ENCODE results near the gene FTH1.
"Not testable (repeated sequence)": the region's sequence is repeated elsewhere in the genome, so short reads cannot be mapped to it uniquely, and the experiment has no call there.

FTH1 gene

DNA sequence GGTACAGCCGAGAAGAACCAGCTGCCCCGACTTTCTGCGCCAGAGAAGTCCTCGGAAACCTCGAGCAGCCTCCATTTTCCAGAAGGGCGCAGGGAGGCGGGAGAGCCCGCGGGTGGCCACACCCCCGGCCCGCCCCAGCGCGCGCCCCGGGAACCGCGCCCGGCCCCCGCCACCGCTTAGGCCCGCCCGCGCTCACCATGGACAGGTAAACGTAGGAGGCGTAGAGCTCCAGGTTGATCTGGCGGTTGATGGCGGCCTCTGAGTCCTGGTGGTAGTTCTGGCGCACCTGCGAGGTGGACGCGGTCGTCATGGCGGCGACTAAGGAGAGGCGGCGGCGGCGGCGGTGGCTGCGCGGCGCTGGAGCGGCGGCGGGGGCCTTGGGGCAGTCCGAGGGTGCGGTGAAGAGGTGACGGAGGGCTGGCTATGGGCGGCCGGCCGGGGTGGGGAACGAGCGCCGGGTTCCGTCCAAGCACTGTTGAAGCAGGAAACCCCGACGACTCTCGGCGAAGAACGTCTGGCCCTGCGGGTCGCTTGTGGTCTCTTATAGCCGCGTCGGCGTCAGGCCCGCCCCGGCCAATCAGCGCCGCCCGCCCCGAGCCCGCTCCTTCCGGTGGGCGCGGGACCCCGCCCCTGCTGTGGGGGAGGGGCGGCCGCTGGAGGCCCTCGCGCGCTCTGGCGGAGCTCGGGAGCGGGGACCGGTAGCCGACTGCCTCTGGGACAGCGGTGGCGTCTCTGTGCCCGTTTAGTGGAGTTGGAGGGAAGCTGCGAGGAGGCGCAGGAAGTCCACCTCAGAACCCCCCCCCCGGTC, at the start of gene FTH1:
Gene FTH1 (minus strand): TSS at position 519 of the 808 bp plus-strand sequence. CDS start 209 bp downstream, at position 310.
- peak; percentile 80 to 81 for DNase-seq (ENCODE audit: low read depth in 1 of 2, low spot score in 1 of 2)

DNA sequence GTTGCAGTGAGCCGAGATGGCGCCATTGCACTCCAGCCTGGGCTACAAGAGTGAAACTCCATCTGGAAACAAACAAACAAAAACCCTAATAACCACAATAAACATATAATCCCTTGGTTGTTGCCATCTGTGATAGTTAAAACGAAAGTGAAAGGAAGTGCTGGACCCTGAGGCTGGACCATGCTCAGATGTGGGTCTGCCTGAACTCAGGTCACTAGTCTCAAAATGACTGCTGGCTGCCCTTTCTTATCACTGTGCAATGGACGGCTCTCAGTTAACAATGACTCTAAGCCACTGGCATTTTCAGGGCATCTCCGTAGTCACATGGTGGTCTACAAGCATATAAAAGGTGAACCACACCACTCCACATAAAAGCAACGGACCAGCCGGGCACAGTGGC, 48.2 kb upstream of the FTH1 start:
- DNase-seq (ENCODE audit: low read depth in 1 of 2, low spot score in 1 of 2) = no peak

DNA sequence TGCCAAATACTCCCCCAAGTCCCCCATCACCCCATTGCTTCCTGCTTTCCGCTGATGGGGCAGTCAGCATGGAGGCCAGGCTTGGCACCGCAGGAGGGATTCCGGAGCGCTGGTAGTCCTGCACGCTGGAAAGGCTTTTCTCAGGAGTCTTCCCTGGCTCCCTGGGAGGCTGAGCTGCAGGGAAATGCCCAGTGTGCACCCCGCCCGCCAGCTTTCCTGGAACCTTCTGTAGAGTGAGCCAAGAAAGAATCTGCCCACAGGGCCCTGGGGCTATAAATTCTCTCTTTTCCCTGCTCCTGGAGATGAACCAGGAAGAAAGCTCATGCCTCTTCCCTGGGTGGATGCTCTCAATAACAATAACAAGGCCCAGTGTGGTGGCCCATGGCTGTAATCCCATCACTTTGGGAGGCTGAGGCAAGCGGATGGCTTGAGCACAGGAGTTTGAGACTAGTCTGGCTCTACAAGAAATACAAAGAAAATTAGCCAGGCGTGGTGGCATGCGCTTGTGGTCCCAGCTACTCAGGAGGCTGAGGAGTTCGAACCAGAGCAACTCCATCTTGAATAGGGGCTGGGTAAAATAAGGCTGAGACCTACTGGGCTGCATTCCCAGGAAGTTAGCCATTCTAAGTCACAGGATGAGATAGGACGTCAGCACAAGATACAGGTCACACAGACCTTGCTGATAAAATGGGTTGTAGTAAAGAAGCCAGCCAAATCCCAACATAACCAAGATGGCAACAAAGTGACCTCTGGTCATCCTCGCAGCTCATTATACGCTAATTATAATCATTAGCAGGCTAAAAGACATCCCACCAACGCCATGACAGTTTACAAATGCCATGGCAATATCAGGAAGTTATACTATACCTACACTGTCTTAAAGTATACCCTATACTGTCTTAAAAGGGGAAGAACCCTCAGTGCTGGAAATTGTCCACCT, 46.4 kb upstream of the FTH1 start:
- no peak for DNase-seq (ENCODE audit: low read depth in 1 of 2, low spot score in 1 of 2)

DNA sequence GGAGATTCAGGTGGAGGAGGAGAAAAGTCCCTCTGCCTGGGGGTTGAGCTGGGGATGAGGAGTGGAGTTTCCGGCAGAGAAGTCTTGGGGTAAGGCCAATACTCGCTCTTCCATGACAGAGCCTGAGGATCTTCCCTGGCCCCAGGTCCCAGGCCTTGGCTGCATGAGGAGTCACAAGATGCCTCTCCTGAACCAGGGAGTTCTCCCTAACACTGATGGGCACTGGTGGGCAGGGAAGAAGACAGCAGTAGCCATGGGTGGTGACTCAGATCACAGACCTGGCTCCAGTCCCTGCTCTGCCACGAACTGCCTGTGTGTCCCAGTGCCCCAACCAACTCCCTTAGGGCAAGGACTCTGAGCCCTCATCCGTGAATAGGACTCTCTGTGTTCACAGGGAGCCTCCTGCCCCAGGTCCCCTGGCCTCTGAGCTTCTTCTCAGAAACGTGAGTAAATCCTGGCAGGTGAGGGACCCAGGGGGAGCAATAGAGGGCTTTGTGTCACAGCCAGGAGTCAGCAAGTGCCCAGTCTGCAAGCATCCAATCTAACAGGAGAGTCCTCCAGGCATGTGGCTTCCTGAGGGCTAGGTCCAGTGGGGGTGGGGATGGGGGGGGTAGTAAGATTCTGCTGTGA, 45.5 kb upstream of the FTH1 start:
- DNase-seq (ENCODE audit: low read depth in 1 of 2, low spot score in 1 of 2) = no peak

DNA sequence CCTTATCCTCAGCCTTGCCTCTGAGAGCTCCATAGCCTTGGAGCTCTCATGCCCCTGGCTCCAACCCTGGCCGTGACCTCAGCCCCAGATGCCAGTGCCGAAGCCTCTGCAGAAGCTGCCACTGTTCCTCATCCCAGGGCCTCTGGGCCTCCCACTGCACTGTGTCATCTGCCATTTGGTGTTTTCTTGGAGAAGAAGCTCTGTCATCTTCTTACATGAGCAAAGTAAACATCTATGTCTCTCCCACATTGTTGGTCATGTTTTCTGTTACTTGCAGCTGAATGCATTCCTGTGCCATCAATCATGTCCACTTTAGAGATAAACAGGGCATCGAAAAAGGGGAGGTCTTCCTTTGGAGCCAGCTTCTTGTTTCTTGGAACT, 45.0 kb upstream of the FTH1 start:
- DNase-seq (ENCODE audit: low read depth in 1 of 2, low spot score in 1 of 2) = no peak

DNA sequence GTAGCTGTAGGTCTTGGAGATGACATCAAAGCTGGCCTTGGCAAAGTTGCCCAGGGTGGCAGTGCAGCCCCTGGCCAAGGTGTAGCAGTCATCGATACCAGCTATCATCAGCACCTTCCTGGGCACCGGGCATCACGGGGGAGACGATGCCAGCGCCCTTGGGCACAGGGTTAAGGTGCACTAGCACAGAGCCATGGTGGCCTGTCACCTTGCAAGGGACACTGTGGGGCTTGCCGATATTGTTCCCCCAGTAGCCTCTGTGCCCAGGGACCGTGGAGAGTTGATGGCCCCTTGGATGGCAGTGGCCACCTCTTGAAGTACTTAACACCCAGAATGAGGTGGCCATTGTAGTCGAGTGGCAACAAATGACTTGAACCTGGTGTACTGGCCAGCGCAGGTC, 44.4 kb upstream of the FTH1 start:
- no peak for DNase-seq (ENCODE audit: low read depth in 1 of 2, low spot score in 1 of 2)

DNA sequence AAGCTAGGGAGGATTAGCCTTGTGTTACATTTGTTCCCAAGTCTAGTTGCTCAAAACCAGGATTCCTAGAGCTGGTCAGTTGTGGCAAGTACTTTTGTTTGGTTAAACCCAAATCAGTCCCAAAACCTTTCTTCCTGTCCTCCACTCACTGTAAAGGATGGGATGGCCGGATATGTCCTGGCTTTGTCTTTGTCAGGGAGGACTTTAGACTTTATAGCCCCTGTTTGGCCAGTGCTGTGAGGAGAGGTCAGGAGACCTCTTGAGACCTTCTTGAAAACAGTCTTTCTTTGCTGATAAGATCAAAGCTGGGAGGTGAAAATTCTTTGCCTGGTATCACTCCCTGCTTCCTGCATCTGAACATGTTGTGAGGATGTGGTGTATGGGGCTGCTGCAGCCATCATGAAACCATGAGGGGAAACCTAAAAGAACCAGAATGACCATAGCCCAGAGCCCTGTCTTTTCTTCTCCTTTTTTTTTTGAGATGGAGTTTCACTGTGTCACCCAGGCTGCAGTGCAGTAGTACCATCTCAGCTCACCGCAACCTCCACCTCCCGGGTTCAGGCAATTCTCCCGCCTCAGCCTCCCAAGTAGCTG, 43.6 kb upstream of the FTH1 start:
- DNase-seq (ENCODE audit: low read depth in 1 of 2, low spot score in 1 of 2) = no peak

DNA sequence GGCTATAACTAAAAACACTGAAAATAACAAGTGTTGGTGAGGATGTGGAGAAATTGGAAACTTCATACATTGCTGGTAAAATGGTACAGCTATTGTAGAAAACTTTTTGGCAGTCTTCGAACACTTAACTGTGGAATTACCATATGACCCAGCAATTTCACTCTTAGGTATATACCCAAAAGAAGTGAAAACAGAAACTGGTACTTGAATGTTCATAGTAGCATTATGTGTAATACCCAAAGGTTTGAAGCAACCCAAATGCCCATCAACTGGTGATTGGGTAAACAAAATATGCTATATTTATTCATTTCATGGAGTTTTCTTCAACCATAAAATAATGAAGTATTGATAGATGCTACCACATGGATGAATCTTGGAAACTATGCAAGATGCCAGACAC, 40.8 kb upstream of the FTH1 start:
- no peak for DNase-seq (ENCODE audit: low read depth in 1 of 2, low spot score in 1 of 2)

DNA sequence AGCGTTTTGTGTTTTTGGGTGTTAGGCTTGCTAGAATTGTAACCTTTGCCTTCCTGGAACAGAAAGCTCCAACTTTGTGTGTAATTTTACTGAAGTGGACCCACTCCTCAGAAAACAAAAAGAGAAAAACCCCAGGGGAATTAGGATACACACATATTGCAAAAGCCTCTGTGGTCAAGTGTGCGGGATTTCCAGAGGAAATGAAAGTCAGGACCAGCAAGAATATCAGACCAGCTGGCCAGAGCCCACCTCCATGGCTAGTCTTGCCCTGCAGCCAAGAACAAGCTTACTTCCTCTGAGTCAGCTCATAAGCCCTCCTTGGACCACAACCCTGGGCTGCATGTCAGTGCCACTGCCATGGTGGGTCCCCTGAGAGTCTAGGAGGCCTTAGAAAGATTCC, 37.0 kb upstream of the FTH1 start:
- no peak for DNase-seq (ENCODE audit: low read depth in 1 of 2, low spot score in 1 of 2)

DNA sequence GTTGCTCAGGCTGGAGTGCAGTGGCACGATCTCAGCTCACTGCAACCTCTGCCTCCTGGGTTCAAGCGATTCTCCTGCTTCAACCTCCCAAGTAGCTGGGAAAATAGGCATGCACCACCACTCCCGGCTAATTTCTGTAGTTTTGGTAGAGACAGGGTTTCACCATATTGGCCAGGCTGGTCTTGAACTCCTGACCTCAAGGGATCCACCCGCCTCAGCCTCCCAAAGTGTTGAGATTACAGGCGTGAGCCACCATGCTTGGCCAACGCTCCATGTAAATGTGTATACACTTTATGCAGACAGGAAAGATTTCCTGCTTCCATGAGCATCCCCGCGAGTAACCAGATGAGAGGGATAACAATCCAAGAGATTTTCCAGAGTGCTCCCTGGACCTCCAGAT, 34.8 kb upstream of the FTH1 start:
- not testable (repeated sequence) for DNase-seq (ENCODE audit: low read depth in 1 of 2, low spot score in 1 of 2)

DNA sequence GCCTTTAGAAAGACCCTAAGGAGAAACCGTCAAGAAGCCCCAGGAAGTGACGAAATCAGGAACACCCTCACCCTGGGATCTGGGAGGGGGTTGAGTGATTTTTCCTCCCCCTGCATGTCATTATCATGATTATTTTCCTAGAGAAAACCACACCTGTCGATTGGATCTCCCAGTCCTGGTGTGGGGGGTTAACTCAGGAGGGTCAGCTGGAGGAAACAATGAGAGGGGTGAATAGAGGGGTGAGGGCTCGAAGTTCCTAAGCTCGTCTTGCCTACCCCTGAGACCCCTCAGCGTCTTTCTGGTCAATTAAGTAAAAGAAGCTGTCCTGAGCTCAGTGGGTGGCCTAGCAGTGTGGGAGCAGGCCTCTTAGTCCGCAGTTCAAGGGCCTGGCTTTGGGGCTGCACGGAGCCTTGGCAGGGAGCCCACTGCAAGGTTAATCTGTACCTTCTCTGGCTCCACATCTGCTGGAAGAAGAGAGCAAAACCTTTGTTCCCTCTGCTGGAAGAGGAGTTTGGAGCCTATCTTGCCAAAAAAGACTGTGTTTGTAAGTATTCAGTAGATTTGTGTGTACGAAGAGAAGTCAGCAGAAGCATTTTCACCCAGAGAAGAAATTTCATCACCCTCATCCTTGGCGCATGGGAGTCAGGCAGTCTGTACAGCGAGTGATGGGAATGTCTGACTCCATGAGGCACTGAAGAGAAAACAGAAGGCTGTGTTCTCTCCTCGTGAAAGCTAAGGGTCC, 34.2 kb upstream of the FTH1 start:
- no peak for DNase-seq (ENCODE audit: low read depth in 1 of 2, low spot score in 1 of 2)

DNA sequence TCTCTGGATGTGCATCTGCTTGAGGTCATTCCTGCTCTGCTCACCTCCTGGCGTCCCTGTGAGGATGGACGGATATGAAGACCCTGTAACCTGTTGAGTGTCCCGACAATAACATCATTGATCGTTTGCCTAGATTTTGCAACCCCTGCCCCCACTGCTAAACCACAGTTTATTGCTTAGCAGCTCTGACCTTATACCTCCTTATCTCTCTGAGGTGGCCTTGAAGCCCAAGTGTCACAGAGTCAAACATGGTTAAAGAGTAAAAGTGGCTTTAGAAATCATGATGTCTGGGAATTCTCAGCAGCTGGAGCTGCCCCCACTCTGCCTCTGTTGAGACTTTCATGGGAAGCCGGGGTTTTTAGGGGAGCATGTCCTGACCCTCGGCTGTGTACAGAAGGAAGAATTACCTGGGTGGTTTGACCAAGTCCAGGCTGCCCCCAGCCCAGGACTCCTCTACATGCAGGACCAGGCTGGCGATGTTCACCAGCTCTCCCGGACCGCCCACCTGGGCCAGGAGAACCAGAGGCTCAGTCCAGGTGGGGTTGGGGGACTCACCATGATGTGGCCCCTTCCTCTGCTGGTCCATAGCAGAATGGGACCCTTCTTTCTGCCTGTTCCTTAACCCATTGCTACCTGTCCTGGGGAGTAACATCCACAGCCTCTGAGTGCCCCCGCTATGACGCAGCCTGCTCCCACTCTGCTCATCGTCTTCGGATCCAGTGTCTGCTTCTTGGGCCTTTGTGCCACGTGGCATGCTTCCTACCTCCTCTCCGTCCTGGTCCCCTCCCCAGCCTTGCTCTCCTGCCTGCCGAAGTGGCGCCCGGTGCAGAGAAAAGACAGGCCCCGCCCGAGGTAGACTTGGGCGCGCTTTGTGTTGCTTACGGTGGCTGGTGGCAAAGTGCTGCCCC, 33.4 kb upstream of the FTH1 start:
- no peak for DNase-seq (ENCODE audit: low read depth in 1 of 2, low spot score in 1 of 2)

DNA sequence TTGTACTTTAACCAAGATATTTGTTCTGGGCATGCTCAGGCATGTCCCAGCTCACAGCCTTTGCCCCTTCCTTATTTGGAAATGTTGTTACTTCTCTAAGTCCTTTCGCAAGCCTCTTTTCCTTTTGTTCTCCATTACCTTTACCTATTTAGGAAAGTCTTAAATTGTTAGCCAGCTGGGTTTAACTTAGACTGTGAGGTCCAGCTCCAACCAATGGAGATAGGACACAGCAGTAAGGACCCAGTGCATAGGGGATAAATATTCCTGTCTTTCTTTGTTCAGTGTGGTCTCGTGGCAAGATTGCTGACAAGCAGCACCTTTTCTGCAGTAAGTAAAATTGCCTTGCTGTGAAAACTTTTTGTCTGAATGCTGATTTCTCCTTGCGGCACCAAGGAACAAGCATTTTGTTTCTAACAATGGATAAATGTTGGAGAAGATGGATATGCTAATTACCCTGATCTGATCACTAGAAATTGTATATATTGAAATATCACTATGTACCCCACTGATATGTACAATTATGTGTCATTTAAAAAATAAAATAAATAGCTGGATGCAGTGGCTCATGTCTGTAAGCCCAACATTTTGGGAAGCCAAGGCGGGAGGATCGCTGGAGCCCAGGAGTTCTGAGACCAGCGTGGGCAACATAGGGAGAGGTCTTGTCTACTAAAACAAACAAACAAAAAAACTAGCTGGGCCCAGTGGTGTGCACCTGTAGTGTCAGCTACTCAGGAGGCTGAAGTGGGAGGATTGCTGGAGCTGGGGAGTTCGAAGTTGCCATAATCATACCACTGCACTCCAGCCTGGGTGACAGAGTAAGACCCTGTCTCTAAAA, 31.9 kb upstream of the FTH1 start:
- no peak for DNase-seq (ENCODE audit: low read depth in 1 of 2, low spot score in 1 of 2)

DNA sequence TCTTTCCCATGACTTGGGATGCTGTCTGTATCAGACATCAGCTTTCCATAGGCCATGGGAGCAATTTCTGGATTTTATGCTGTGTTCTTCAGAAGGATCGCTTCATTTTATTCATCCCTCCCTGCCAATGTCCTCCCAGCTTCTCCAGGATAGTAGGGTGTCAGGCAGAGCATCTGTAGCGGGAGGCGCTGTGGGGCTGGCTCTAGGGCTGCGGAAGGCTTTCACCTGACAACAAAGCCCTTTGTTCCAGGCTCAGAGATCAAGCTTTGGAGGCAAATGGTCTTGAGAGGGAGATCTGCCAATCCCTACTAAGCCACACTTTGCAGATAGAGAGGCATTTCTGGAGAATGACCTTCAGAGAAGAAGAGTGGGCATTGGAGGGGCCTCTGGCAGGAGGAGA, 29.5 kb upstream of the FTH1 start:
- DNase-seq (ENCODE audit: low read depth in 1 of 2, low spot score in 1 of 2) = no peak

DNA sequence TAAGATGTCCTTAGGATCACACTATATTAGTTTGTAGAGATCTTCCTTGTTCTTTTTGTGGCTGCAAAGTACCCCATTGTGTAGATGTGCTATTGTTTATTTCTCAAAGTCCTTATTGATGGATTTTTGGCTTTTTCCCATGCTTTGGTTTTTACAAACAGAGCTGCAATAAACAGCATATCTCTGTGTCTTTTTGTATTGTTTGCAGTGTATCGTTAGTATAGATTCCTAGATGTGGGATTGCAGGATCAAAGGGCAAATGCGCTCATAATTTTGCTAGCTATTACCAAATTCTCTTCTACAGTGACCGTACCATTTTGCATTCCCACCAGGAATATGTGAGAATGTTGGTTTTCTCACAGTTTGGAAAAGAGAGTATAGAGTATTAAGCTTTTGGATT, 27.5 kb upstream of the FTH1 start:
- no peak for DNase-seq (ENCODE audit: low read depth in 1 of 2, low spot score in 1 of 2)

DNA sequence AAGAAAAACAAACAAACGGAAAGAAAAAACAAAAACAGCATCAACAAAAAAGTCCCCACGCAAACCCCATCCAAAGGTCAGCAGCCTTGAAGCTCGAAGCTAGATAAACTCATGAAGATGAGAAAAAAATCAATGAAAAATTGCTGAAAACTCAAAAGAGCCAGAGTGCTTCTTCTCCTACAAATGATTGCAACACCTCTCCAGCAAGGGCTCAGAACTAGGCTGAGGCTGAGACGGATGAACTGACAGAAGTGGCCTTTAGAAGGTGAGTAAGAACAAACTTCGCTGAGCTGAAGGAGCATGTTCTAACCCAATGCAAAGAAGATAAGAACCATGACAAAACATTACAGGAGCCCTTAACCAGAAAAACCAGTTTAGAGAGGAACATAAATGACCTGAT, 18.4 kb upstream of the FTH1 start:
- DNase-seq (ENCODE audit: low read depth in 1 of 2, low spot score in 1 of 2) = no peak

DNA sequence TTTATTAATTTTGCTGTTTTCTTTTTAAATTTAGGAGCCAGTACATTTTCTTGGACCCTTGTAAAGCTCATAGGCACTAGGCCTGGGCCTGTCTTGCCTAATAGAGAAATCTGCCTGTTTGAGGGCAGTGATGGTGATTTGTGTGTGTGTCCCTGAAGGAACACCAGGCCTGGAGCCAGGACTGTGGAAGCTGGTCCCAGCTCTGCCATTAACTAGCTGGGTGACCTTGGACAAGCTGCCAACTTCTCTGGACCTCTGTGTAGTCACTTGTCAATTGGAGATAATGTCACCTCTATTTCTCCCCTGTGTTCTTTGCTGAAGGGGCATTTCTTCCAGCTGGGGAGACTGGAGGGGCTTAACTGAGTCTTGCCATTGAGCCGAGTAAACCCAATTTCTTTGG, 16.0 kb upstream of the FTH1 start:
- DNase-seq (ENCODE audit: low read depth in 1 of 2, low spot score in 1 of 2) = no peak

DNA sequence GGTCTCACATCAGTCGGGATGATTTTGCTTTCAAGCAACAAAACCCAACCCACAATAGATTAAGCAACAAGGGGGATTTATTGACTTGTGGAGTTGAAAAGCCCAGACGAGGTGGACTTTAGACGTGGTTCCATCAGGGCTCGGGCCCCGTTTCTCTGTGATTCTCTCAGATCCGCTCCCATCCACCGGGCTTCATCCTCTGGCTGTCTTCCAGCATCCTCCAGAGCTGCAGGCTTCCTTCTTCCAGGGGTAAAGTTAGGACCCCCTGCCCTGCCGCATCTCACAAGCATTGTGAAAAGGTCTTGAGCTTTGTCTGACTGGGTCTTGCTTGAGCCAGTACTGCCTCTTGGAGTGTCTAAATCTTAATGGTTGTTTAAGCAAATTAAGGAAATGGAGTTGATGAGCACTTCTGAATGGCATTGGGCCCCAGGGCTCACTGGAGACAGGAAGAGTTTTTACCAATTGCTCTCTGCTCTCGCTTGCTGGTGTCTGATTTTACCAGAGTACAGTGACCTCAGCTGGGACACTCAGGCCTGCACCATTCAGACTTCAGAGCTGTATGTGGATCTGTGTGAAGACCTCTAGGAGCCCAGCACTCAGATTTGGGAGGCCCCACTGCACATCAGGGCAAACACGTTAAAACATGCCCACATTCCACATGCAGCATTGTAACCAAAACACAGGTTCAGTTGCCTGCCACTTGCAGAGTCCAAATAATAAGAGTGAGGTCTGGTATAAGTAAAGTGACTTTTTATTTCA, 13.5 kb upstream of the FTH1 start:
- DNase-seq (ENCODE audit: low read depth in 1 of 2, low spot score in 1 of 2) = no peak
